ENCODE measurements around the gene DIAPH2. TPM values are rescaled to one million over a fixed set of nuclear protein-coding genes. Genes with fewer than 3 reads are reported as not detected.

DIAPH2 gene
- total and polyA plus RNA-seq, 9 of the 15 experiments (the other 6 are each of a cell fraction or from before 2014, with no cell fraction given) = 0.01 to 0.18 (median 0.07) TPM; not detected in 1

- Histone ChIP-seq H3K9me1 (ENCODE audit: control insufficient read depth, insufficient read depth, low read length) (no peaks in the 10 kb centered on the region), H3K9ac (ENCODE audit: insufficient read depth in 1 of 2, low read depth in 2 of 2, low read length in 2 of 2) (no peak overlapping the region), H3K4me1 (replicated peaks in 1 of 2; ENCODE audit: control insufficient read depth in 2 of 2, insufficient read depth in 2 of 2, low read length in 2 of 2) (no peaks in the 10 kb centered on the region), H2AFZ (ENCODE audit: low read depth, low read length) (no peak overlapping the region), H3K9me3 (replicated peaks; ENCODE audit: control insufficient read depth, insufficient read depth, low read depth, low read length) (no peaks in the 10 kb centered on the region; the same call in 1 of the 2 replicates), H3K27ac (ENCODE audit: extremely low read depth, low read depth, low read length) (no peak overlapping the region), H3K79me2 (ENCODE audit: control insufficient read depth, insufficient read depth, low read length) (no peaks in the 10 kb centered on the region), H4K20me1 (replicated peaks; ENCODE audit: control insufficient read depth, insufficient read depth, low read length) (no peaks in the 10 kb centered on the region), H3K4me3 (no peak overlapping the region), H3K4me2 (ENCODE audit: insufficient read depth, low read length) (no peak overlapping the region), H3K36me3 (ENCODE audit: control insufficient read depth, insufficient read depth, low read length) (no peaks in the 10 kb centered on the region), H3K27me3 (ENCODE audit: control insufficient read depth in 2 of 2, insufficient read depth in 2 of 2, low read length in 2 of 2) (no peaks in the 10 kb centered on the region)
- BruUV-seq (replicated peaks) = no TSS peak
- POLR2A ChIA-PET = no interaction called here
- ATAC-seq (no peak), DNase-seq (ENCODE audit: extremely low read depth in 1 of 4, low spot score in 3 of 4) (no peak), FAIRE-seq (no peak)
- in situ Hi-C loops (cut with MboI) (no loop called here), intact Hi-C loops (cut with micrococcal nuclease) (no loop called here)
- no peak for TF ChIP-seq ZNF274 (IDR thresholded peaks at IDR 0.05; ENCODE audit: borderline replicate concordance, low read depth, low read length)
- TF ChIP-seq MAZ (CRISPR knock-in tag; conservative IDR thresholded peaks at IDR 0.05 in 1 of 2, IDR thresholded peaks at IDR 0.05 in 1 of 2) = no peak
- no peak for TF ChIP-seq ZNF282 (CRISPR knock-in tag; IDR thresholded peaks at IDR 0.05)
- TF ChIP-seq MAFF (IDR thresholded peaks at IDR 0.05; ENCODE audit: low read length) = no peak
- TF ChIP-seq C11orf30 (IDR thresholded peaks at IDR 0.05; ENCODE audit: low read depth) = peak; percentile 16; the same call in 1 of the 2 replicates
- TF ChIP-seq ARID4B (CRISPR knock-in tag; IDR thresholded peaks at IDR 0.05) = no peak
- no peak for TF ChIP-seq ZNF324 (CRISPR knock-in tag; IDR thresholded peaks at IDR 0.05)
- CTCF ChIA-PET (ENCODE audit: low intra/inter-chr PET ratio) = no interaction called here
- 0% methylated on average over 3 of the region's 3 CpGs for WGBS (ENCODE audit: insufficient coverage, low coverage, missing lambda C conversion rate)
Measured at GRCh38 chrX:97531825-97532224, 847.2 kb downstream of the DIAPH2 start.
